Ramos (cell line): ENCODE data around the gene NEU4.
"Not testable (repeated sequence)": the region's sequence is repeated elsewhere in the genome, so short reads cannot be mapped to it uniquely, and the experiment has no call there.

Source experiments
- in situ Hi-C: fragments of 300-500 bp; cut with MboI; formaldehyde crosslinking; loops from one replicate; pipeline ENCODE4 v1.14.3; 2022; ENCODE audit warnings: low sequenced_read_pairs; ENCODE audit not compliant: unreplicated experiment

Gene NEU4

GRCh38 chr2:241798081-241798630, 10.8 kb upstream of the NEU4 start:
- in situ Hi-C loops, result no loop called here

GRCh38 chr2:241798631-241799521, 10.1 kb upstream of the NEU4 start:
- in situ Hi-C loops, result no loop called here

- in situ Hi-C loops, result no loop called here
Observed at GRCh38 chr2:241799522-241800197, 9.3 kb upstream of the NEU4 start.

- in situ Hi-C loops, result not testable (repeated sequence)
Observed at GRCh38 chr2:241800198-241800903, 8.6 kb upstream of the NEU4 start.

- in situ Hi-C loops, result no loop called here
Observed at GRCh38 chr2:241801611-241802420, 7.2 kb upstream of the NEU4 start.

- in situ Hi-C loops, result no loop called here
Observed at GRCh38 chr2:241802421-241803318, 6.3 kb upstream of the NEU4 start.

- in situ Hi-C loops, result no loop called here
Observed at GRCh38 chr2:241803387-241804325, 5.3 kb upstream of the NEU4 start.

GRCh38 chr2:241804326-241805229, 4.4 kb upstream of the NEU4 start:
- in situ Hi-C loops, result no loop called here

- in situ Hi-C loops, result not testable (repeated sequence)
Observed at GRCh38 chr2:241806217-241806616, 2.8 kb upstream of the NEU4 start.

GRCh38 chr2:241808051-241808720, 807 bp upstream of the NEU4 start:
- in situ Hi-C loops, result no loop called here

GRCh38 chr2:241809383-241810306, 652 bp downstream of the NEU4 start:
- in situ Hi-C loops, result no loop called here

GRCh38 chr2:241810307-241811200, 1.6 kb downstream of the NEU4 start:
- in situ Hi-C loops, result no loop called here

- in situ Hi-C loops, result no loop called here
Observed at GRCh38 chr2:241811201-241811951, 2.4 kb downstream of the NEU4 start.
